ENCODE data around the gene SYT3.

The SYT3 gene

GRCh38 chr19:50639121-50640112 is at the start of gene SYT3:
SYT3 (minus strand) TSS chr19:50639881; CDS start chr19:50637411, 2,470 bp downstream.
- no peak for DNase-seq

DNA sequence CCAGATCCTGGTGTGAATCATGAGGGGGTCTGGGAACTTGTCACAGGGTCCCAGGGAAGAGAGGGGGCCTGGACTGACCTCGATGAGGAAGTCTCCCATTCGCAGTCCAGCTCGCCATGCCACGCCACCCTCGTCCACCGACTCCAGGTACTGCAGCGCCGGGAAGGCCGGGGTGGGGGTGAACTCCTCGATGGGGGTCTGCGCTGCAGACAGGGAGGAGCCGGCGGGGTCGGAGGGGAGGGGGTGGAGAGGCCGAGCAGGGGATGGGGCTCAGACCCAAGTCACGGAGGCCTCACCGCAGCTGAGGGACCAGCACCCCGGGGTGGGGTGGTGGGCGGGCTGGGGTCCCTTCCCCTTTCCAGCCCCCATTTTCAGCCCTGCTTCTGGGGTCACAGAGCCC is 49.1 kb upstream of the SYT3 start:
- no peak for DNase-seq

DNA sequence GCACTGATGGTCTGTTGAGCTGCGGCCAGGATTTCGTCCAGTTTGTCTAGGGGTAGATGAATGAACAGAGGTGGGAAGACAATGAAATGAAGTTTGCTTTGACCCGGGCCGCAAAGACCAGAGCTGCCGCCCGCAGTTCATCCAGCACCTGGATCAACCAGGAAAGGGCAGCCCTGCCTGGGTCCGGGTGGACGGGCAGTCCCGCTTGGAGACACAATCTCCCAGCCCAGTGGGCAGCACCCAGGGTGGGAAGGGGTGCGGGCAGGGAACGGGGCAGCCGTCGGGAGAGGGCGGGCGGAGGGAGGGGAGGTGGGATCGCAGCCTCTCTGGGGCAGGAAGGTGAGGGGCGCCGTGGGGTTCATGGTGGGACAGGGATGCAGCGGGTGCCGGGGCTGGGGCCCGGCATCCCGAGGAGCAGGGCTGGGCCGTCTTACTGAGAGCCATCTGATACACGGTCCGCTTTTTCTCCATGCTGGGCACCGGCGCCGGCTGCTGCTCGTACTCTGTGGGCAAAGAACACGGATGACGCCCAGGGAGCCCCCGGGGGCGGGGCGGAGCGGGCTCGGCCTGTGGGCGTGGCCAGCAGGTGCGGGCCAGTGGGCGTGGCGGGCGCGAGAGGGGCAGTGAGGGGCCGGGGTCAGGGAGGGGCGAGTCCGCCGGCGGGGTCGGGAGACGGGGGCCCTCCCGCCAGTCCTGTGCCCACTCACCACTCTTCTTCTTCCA is 46.8 kb upstream of the SYT3 start:
- DNase-seq, result no peak

DNA sequence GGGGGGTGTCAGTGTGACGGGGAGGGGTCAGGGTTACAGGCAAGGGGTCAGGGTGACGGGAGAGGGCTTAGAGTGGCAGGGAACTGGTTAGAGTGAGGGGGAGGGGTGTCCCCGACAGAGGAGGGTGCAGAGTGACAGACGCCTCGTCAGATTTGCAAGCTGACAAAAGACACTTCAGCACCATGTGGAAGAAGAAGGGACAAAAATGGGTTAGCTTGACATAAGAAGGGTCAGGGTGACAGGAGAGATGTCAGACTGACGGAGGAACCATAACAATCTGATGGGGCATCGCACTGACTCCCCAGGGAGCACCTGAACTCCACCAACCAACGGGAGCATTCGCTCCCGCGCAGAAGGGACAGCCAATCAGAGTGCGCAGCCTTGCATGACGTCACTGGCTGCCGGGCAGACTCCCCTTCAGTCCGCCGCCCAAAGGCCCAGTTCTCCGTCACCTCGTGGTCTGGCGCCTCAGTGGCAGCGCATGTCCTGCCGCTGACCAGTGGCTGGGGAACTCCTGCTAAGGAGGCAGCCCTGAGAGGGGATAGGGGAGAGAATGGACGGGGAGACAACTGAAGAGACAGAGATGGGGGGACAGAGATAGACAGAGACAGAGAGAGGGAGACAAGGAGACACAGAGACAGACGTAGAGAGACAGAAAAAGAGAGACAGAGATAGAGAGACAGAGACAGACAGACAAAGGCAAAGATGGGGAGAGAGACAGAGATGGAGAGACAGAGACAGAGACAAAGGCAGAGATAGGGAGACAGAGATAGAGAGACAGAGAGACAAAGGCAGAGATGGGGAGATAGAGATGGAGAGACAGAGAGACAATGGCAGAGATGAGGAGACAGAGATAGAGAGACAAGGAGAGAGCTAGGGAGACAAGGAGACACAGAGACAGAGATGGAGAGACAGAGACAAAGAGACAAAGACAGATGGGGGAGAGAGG is 39.8 kb upstream of the SYT3 start:
- peak; percentile 59 to 73 for DNase-seq

DNA sequence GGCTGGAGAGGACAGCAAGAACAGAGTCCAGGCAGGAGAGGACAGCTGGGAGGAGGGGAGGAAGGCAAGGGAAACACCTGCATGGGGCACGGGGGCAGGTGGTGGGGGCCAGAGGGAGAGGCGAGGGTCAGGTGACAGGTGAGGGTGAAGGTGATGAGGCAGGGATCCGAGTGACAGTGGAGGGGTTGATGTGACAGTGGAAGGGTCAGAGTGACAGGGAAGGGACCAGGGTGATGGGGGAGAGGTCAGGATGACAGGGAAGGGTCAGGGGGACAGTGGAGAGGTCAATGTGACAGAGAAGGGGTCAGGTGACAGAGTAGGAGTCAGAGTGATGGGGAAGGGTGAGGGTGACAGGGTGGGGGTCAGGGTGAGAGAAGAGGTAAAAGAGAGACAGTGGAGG is 38.6 kb upstream of the SYT3 start:
- DNase-seq, result no peak

DNA sequence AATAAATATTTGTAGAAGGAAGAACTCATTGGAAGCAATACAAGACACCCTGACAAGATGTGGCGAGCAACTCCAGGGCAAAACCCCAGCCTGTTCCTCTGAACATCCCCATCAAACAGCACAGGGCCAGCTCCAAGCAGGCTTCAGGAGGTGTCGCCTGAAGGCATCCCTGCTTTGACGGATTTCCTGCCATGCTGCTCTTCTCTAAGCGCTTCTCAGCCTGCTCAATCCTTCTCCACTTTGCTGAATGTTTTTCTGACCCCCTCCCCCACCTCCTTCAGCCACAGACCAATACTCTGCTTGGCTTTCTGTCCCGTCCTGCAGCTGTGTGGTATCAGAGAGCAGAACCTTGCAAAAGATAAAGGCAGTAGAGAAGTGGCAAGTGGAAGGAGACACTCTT is 38.0 kb upstream of the SYT3 start:
- DNase-seq, result no peak

DNA sequence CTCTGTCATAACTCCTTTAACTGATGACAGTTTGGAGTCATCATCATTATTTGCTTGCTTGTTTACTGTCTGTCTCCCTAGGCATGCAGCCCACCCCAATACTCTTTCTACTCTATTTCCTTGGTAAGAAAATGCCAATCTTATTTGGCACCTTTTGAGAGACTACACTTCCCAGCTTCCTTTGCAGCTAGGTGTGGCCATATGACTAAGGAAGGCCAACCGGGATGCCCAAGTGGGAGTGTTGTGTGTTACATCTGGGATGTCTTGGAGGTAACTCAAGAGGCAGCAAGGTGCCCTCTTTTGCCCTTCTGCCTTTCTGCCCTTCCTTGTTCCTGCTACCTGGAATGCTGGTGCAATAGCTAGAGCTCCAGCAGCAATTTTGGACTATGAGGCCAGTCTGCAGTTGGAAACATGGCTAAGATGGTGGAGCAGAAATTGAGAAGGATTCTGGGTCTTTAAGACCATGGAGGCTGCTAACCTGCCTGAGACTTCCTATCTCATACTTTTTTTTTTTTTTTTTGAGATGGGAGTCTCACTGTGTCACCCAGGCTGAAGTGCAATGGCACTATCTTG is 37.0 kb upstream of the SYT3 start:
- DNase-seq, result no peak

GRCh38 chr19:50673118-50673517 is 33.4 kb upstream of the SYT3 start:
- no peak for DNase-seq

DNA sequence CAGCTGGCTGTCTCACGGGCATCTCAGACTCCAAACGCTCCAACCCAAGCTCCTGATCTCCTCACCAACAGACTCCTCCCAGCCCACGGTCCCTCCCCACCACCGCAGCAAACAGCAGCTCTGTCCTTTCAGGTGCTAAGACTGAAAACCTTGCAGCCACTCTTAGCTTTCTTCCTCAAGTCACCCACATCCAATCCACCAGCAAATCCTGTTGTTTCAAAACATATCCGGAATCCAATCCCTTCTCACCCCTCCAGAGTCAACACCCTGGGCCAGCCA is 30.4 kb upstream of the SYT3 start:
- no peak for DNase-seq

GRCh38 chr19:50669302-50670101 is 29.8 kb upstream of the SYT3 start:
- peak in 1 of 2 experiments; percentile 11 for DNase-seq

GRCh38 chr19:50668879-50669278 is 29.2 kb upstream of the SYT3 start:
- DNase-seq, result no peak

DNA sequence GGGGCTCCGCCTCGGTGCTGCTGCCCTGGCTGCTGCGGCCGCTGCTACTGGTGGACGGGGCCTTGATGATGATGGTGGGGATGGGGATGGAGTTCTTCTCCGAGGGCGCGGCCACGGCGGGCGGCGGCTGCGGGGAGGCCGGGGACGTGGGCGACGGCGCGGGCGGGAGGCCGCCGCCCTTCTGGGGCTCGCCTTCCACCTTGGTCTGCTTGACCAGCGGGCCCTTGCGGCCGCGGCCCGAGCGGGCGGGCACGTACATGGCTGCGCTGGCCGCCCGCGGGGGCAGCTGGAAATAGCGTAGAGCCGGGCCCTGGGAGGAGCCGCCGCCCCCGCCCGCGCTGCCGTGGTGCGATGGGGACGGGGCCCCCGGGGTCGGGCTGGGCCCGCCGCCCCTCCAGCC is 28.7 kb upstream of the SYT3 start:
- DNase-seq, result no peak

DNA sequence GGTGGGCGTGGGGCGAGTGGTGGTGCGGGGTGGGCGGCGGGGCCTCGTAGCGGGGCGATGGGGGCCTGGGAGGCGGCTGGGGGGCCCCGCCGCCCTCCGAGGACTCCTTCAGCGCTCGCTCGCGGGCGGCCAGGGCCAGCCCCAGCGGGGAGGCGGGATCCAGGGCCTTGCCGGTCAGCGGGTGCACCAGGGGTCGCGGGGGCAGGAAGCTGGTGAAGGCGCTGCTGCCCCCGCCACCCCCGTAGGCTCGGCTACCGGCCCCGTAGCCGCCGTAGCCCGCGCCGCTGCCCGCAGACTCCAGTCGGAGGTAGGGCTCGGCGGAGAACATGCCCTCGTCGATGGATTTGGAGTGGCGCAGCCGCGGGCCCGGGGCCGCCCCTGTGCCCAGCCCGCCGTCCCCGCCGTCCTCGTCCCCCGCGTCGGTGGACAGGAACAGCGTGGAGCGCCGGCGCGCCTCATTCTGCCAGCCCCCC is 28.1 kb upstream of the SYT3 start:
- DNase-seq, result no peak

- no peak for DNase-seq
Measured at GRCh38 chr19:50667177-50667758, 27.6 kb upstream of the SYT3 start.

- no peak for DNase-seq
Measured at GRCh38 chr19:50666346-50667176, 26.9 kb upstream of the SYT3 start.

- DNase-seq, result no peak
Measured at GRCh38 chr19:50664204-50664603, 24.5 kb upstream of the SYT3 start.

DNA sequence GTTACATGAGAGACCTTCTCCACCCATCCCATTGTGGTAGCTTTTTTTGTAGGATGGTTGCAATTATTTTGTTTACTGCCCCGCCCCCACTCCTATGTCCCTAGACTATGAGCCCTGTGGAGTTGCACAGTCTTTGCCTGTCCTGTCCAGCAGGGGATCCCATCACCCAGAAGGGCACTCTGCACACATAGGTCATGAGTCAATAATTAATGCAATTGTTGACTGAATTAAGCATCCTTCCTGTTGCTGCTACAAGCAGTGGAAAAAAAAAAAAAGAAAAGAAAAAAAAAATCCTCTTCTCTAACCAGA is 23.8 kb upstream of the SYT3 start:
- peak; percentile 6 to 9 for DNase-seq

- DNase-seq, result no peak
Measured at GRCh38 chr19:50662651-50663481, 23.2 kb upstream of the SYT3 start.

Measured in SHP77 (cell line).